ENCODE measurements around the gene INPP5A.
"Not testable (repeated sequence)": the region's sequence is repeated elsewhere in the genome, so short reads cannot be mapped to it uniquely, and the experiment has no call there.

The INPP5A gene

DNA sequence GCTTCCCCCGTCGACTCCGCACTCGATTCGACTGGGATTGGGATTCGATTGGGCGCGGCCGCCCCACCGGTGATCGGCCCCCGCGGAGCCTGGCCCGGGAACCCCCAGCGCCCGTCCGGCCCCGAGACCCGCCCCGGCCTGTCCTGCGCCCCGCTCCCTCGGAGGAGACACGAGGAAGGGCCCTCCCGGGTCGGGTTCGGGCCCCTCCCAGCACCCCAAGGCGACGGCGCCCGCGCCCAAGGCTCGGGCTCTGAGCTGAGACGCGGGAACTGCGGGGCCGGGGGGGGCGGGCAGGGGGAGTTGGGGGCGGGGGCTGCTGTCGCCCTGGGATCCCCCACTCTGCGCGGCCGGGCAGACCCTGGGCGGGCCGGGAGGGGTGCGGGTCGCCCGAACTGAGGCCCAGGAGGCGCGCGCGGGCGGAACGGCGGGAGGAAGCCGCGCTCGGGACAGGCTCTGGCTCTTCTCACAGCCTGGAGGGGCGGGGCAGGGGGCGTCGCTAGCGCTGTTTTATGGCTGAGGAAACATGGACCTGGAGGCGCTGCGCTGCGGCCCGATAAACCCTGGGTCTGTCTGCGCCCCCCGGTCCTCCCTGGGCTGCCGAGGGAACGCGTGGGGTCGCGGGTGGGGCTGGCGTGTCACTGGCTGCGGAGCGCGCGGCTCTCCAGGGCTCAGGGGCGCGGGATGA is 250.1 kb downstream of the INPP5A start:
- TF ChIP-seq, protein P1, sequence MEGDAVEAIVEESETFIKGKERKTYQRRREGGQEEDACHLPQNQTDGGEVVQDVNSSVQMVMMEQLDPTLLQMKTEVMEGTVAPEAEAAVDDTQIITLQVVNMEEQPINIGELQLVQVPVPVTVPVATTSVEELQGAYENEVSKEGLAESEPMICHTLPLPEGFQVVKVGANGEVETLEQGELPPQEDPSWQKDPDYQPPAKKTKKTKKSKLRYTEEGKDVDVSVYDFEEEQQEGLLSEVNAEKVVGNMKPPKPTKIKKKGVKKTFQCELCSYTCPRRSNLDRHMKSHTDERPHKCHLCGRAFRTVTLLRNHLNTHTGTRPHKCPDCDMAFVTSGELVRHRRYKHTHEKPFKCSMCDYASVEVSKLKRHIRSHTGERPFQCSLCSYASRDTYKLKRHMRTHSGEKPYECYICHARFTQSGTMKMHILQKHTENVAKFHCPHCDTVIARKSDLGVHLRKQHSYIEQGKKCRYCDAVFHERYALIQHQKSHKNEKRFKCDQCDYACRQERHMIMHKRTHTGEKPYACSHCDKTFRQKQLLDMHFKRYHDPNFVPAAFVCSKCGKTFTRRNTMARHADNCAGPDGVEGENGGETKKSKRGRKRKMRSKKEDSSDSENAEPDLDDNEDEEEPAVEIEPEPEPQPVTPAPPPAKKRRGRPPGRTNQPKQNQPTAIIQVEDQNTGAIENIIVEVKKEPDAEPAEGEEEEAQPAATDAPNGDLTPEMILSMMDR (IDR thresholded peaks at IDR 0.05; ENCODE audit: extremely low read depth, insufficient read depth, missing control alignments) = no peak
- in situ Hi-C loops (cut with MboI; ENCODE audit: low pct_unique_long_range_greater_than_20kb, low sequenced_read_pairs, unreplicated experiment) = no loop called here
- no peak for DNase-seq (ENCODE audit: low spot score)

DNA sequence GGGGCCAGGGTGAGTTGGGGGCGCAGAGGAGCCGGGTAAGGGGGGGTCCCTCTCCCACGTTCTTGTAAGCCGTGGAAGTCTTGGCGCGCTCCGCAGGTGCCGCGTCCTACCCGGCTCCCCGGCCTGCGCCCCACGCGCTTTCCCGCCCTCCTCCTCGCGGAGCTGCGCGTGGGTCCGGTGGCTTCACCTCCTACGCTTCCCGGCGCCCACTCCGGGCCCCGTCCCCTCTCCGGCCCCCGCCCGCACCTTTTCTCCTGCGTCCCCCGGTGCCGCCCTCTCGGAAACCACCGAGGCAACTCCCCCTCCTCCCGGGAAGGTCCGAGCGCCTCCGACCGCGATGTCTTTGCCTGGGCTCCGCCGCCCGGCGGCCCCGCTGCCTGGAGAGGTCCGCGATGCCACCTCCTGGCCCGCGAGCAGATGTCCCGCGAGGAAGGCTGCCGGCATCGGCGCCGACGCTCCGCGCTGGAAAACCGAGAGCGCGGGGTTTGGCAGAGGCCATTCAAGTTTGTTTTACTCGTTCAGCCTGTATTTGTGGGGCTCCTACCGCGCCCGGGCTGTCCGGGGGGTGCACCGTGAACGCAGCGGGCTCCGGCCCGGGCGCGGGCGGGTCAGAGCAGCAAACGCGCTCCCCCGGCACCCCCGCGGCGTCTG is 250.7 kb downstream of the INPP5A start:
- in situ Hi-C loops (cut with MboI; ENCODE audit: low pct_unique_long_range_greater_than_20kb, low sequenced_read_pairs, unreplicated experiment) = no loop called here
- peak; percentile 71 for DNase-seq (ENCODE audit: low spot score)
- TF ChIP-seq, protein P1 (IDR thresholded peaks at IDR 0.05; ENCODE audit: extremely low read depth, insufficient read depth, missing control alignments) = peak; percentile 21

DNA sequence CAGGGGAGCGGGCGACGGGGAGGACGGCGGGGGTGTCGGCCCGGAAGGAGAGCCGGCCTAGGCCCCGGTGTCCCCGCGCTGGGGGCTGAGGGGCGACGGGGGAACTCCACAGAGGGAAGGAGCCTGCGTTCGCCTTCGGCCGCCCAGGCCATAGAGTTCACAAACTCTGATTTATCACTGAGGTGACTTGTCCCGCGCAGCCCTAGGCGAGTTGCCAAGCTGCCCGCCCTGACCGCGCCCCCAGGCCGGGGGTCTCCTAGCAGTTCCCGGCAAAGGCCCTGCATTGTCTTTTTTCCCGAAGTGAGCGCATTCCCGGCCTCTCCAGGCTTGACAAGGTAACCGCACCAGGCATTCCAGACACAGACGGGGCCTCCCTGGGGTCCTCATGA is 251.2 kb downstream of the INPP5A start:
- in situ Hi-C loops (cut with MboI; ENCODE audit: low pct_unique_long_range_greater_than_20kb, low sequenced_read_pairs, unreplicated experiment) = no loop called here
- TF ChIP-seq, protein P1 (IDR thresholded peaks at IDR 0.05; ENCODE audit: extremely low read depth, insufficient read depth, missing control alignments) = no peak

DNA sequence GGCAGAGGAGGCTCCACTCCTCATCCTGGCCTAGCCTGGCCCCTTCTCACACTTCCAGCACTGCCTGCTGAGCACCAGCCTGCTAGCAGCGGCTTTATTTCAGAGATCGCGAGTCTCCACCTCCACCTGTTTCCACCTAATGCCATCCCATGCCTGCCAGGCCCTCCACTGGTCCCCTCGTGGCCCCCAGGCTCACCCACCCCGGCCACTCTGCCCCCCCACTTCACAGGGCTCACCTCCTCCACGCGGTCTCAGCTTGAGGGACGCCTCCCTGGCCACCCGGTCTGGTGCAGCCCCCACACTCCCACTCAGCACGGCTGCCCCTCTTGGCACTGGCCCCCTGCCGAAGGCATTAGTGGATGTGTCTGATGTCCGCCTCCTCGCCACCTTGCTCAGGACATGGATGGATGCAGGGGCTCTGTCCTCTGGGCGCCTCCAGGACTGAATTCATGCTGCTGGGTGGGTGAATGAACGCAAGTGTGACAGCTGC is 252.1 kb downstream of the INPP5A start:
- TF ChIP-seq, protein P1 (IDR thresholded peaks at IDR 0.05; ENCODE audit: extremely low read depth, insufficient read depth, missing control alignments) = no peak
- no peak for DNase-seq (ENCODE audit: low spot score)
- in situ Hi-C loops (cut with MboI; ENCODE audit: low pct_unique_long_range_greater_than_20kb, low sequenced_read_pairs, unreplicated experiment) = no loop called here

More for the DNA sequence above, 251.2 kb downstream of the INPP5A start:
- no peak for DNase-seq (ENCODE audit: low spot score)

DNA sequence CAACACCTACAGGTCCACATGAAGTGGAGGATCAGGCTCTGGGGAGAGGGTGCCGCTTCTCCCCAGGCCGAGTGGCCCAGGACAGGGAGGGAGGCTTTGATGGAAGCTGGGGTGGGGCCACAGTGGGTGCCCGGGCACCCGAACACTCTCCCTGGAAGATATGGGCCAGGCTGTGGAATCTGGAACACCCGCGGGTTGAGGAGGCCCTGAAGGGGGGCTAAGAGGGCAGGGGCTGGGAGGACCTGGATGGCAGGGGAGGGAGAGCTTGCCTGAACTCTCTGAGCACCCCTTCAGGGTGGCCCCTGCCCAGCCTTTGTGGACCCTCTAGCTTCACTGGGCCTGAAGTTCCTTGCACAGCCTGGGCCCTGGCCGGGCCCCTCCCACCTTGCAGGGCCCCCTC is 252.9 kb downstream of the INPP5A start:
- TF ChIP-seq, protein P1 (IDR thresholded peaks at IDR 0.05; ENCODE audit: extremely low read depth, insufficient read depth, missing control alignments) = no peak
- DNase-seq (ENCODE audit: low spot score) = no peak
- in situ Hi-C loops (cut with MboI; ENCODE audit: low pct_unique_long_range_greater_than_20kb, low sequenced_read_pairs, unreplicated experiment) = no loop called here

DNA sequence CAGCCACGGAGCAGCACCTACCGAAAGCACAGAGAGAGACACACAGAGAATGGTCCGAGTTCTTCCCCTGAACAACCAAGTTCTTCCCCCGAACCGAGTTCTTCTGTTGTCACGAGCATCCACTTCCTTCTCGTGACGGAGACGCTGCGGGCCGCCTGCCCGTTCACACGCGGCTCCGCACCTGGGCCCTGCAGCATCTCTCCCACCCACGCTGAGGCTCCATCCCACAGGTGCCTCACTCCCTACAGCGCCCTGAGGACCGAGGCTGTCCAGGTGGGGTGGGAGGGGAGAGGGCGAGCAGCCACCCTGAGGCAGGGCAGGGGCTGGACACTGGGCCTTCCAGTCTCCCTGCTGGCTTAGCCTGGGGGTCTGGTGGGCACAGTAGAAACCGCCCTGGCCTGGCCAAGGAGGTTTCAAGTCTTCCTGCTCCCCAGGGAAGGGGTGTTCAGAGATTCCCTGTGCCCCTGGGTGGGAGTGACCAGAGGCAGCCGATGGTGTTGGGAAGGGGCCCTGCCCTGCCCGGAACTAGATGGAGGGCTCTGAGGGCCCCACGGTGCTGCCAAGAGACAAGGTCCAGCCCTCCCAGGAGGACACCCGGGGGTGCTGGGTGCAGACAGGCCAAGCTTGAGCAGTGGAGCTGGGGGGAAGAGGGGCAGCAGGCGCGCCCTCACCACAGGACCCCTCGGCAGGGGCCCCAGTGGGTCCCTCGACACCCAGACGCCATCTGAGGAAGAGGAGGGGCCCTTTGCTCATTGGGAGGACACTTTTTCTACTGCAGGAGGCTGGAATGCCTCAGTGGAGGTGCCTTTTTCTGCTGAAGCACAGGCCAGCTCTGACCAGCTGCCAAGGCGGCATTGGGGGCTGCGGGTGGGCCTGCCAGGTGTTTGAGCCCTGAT is 253.6 kb downstream of the INPP5A start:
- TF ChIP-seq, protein P1 (IDR thresholded peaks at IDR 0.05; ENCODE audit: extremely low read depth, insufficient read depth, missing control alignments) = no peak
- in situ Hi-C loops (cut with MboI; ENCODE audit: low pct_unique_long_range_greater_than_20kb, low sequenced_read_pairs, unreplicated experiment) = no loop called here
- DNase-seq (ENCODE audit: low spot score) = no peak

DNA sequence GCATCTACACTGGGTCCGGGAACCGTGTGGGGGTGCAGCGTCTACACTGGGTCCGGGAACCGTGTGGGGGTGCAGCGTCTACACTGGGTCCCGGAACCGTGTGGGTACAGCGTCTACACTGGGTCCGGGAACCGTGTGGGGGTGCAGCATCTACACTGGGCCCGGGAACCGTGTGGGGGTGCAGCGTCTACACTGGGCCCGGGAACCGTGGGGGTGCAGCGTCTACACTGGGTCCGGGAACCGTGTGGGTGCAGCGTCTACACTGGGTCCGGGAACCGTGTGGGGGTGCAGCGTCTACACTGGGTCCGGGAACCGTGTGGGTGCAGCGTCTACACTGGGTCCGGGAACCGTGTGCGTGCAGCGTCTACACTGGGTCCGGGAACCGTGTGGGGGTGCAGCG is 254.5 kb downstream of the INPP5A start:
- DNase-seq (ENCODE audit: low spot score); in situ Hi-C loops (cut with MboI; ENCODE audit: low pct_unique_long_range_greater_than_20kb, low sequenced_read_pairs, unreplicated experiment): not testable (repeated sequence)

Data from GM13977 (cell line).